Suppressor macrophage treated with lipopolysaccharide for 4 hours (primary cell): ENCODE measurements around the gene RAB33B.
"Not testable (repeated sequence)": the region's sequence is repeated elsewhere in the genome, so short reads cannot be mapped to it uniquely, and the experiment has no call there.

Experiments
- DNase-seq: peaks from one replicate; pipeline ENCODE4 v3.0.0-alpha.2; 2020

The RAB33B gene

DNA sequence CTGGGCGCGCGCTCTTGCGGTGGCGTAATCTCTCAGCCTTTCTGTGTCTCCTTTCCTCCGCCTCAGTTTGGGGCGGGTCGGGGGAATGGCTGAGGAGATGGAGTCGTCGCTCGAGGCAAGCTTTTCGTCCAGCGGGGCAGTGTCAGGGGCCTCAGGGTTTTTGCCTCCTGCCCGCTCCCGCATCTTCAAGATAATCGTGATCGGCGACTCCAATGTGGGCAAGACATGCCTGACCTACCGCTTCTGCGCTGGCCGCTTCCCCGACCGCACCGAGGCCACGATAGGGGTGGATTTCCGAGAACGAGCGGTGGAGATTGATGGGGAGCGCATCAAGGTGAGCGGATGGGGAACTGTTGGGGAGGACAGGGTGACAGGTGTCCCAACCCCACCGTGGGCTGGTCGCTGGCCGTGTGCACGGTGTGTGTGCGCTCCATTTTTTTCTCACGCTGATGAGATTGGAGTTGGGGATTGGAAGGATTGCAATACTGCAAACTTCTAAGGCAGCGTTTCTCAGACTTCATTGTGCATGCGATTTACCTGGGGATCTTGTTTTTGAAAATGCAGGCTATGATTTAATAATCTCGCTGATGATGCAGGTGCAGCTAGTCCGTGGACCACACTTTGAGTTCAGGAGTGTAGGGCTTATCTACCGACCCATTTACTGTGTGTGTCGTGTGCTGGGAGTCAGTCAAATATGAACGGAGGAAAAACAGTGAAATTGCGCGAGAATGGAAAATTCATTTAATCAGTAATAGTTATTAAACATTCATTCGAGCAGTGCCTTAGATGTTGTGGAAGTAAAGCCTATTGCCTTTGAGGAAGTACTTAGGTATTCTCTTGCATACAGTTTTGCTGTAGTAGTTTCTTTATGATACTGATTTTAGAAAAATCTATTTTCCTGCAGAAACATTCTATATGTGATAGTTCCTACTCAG is at the start of gene RAB33B:
Gene RAB33B (plus strand): TSS at position 11 of the 935 bp plus-strand sequence. CDS start 75 bp downstream, at position 86.
- peak; percentile 19 for DNase-seq

DNA sequence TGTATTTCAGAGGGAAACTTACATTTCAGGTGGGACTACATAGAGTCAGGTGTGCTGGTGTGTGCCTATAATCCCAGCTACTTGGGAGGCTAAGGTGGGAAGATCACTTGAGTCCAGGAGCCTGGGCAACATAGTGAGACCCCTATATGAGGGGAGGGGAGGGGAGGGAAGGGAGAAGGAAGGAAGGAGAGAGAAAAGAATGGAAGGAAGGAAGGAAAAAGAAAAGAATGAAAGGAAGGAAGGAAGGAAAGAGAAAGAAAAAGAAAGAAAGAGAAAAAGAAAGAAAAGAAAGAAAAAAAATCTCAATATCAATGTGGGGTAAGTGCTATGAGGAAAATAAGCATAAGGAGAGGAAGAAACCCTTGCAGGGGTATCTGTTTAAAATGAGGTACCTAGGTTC is 43.6 kb upstream of the RAB33B start:
- DNase-seq = no peak

GRCh38 chr4:139414671-139415210 is 39.2 kb upstream of the RAB33B start:
- DNase-seq = not testable (repeated sequence)

DNA sequence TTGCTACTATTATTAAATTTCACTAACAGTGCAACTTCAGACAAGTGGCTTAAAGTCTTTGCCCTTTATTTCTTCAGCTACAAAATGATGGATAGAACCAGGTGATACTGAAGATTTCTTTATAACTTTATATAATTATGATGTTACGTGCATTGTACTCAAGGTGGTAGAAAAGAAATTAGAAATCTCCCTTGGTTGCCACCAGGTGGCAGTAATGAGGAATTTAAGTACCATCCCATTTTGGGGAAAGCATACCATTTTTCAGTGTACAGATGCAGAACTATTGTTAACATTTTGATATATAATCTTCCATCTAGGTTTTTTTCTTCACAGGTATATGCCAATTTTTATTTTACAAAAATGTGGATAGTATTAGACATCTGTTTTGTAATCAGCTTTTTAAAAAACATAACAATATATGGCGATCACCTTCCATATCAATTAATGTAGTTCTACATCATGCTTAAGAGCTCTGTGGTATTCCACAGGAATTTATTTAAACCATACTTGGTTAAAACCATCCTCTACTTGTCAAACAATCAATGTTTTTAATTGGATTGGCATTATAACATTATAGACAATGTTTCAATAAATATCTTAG is 37.7 kb upstream of the RAB33B start:
- peak; percentile 53 for DNase-seq

GRCh38 chr4:139419388-139419914 is 34.5 kb upstream of the RAB33B start:
- peak; percentile 77 for DNase-seq

DNA sequence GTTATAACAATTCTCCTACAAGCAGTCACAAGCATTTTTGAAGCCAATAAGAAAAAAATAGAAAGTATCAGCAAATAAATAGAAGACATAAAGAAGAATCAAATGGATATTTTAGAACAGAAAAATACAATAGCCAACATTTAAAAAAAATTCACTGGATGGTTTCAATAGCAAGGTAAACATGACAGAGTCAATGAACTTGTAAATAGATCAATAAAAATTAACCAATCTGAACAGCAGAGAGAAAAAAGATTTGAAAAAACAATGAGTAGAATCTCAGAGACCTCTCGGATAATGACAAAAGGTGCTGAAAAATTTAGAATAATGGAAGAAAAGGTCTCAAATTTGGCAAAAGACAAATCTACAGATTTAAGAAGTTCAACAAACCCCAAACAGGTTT is 33.3 kb upstream of the RAB33B start:
- DNase-seq = no peak

GRCh38 chr4:139436122-139436521 is 17.8 kb upstream of the RAB33B start:
- DNase-seq = no peak

- no peak for DNase-seq
Measured at GRCh38 chr4:139438141-139438540, 15.8 kb upstream of the RAB33B start.

DNA sequence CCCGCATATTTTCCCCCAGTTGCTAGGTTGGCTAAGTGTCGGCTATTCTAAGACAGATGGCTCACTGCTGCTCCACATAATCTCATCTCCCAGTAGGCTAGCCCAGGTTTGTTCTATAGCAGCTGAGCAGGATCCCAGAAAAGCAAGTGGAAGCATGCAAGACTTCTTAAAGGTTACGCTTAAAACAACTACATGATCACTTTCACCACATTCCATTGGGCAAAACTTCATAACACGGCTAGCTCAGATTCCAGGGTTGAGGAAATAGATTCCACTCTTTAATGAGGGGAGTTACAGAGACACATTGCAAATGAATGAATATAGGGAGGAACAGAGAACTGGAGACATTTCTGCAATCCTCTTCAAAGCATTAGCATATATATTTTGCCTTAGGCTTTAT is 12.9 kb upstream of the RAB33B start:
- DNase-seq = no peak

DNA sequence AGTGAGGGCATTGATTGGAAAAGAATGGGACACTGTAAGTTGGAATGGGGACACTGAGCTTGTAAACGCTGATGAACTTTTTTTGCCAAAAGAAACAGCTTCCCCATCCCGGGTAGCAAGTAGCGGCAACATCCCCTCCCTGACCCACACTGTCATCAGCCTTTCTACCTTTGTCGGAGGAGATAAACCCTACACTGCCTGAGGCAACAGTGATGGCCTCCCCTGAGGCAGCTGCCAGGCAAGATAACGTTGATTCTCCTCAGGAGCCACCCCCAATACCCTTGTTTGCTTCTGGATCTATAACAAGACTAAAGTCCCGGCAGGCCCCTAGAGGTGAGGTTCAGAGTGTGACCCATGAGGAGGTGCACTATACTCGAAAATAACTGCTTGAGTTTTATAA is 10.3 kb upstream of the RAB33B start:
- DNase-seq = no peak

GRCh38 chr4:139444881-139445280 is 9.0 kb upstream of the RAB33B start:
- DNase-seq = not testable (repeated sequence)

GRCh38 chr4:139447078-139447477 is 6.8 kb upstream of the RAB33B start:
- not testable (repeated sequence) for DNase-seq

GRCh38 chr4:139450586-139450985 is 3.3 kb upstream of the RAB33B start:
- no peak for DNase-seq

- DNase-seq = no peak
Measured at GRCh38 chr4:139451997-139452396, 1.9 kb upstream of the RAB33B start.

DNA sequence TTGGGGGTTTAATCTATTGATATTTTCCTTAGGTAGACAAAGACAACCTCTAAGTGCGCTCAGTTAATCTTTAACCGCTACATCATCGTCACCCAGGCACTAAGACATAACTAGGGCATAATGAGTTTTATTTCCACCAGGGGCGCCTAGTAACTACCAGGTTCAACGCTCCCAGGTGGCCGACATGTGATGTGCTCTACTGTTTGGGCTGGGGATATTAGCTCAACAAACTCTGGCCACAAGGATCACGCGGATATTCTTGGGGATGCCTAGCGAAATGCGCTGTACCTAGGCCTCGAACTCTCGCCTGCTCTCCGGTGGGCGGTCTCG is 915 bp upstream of the RAB33B start:
- no peak for DNase-seq

DNA sequence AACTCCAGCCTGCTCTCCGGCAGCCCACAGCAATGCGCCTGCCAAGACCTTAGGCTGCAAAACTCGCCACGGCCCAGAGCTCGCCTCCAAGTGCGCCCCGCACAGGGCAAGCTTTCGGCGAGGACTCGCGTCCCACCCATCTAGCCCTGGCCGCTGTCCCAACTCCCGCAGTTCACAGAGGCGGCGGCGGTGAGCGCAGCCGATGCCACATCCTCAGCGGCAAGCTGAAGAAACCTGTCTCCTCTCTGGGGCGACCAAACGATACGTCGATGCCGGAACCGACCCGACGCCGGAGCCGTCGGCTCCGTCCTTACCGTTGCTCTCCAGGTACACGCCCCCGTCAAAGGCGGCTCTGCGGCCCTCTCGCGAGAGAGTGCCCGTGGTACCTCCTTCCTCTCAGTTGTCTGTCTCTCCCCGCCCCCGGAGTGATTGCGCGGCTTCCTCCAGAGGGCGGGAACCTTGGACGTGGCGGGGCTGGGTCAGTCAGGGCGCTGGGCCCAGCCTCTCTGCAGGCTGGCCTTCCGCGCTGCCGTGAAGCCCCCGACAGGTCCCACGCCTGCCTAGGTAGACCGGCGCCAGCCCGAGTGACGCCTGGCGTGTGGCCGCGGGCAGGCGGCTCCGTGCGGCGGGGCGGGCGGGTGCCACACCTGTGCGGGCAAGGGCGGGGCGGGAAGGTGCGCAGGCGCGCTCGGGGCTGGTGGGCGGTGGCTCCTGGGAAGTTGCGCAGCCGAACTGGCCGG is 380 bp upstream of the RAB33B start:
- peak; percentile 98 for DNase-seq

- DNase-seq = no peak
Measured at GRCh38 chr4:139455126-139455538, 1.2 kb downstream of the RAB33B start.

DNA sequence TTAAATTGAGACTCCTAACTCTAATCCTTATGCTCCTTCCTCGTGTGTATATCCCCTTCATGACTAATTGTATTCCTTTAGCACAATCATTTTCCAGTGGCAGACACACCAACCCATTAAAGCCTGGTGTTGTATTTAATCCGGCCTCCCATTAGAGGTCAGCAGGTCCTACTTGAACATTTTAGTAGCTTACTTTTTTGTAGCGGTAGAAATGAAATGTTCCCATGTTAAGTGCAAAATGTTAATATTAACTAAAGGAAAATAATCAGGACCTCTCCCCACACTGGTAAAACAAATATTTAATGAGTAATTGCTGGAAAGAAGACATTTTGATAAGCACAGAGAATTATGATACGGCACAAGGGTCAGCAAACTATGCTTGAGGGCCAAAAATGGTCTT is 3.4 kb downstream of the RAB33B start:
- no peak for DNase-seq

DNA sequence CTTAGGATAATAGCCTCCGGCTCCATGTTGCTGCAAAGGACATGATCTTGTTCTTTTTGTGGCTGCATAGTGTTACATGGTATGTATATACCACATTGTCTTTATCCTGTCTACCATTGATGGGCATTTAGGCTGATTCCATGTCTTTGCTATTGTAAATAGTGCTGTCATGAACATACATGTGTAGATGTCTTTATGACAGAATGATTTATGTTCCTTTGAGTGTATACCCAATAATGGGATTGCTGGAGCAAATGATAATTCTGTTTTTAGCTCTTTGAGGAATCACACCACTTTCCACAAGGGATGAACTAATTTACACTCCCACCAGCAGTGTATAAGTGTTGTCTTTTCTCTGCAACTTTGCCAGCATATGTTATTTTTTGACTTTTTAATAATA is 4.6 kb downstream of the RAB33B start:
- no peak for DNase-seq

GRCh38 chr4:139458999-139459398 is 5.1 kb downstream of the RAB33B start:
- DNase-seq = no peak

- DNase-seq = no peak
Measured at GRCh38 chr4:139460565-139460964, 6.6 kb downstream of the RAB33B start.

- no peak for DNase-seq
Measured at GRCh38 chr4:139461022-139461628, 7.2 kb downstream of the RAB33B start.

GRCh38 chr4:139464512-139464911 is 10.6 kb downstream of the RAB33B start:
- not testable (repeated sequence) for DNase-seq
